Measurements from ENCODE around the gene ARID5B.

The ARID5B gene

GRCh38 chr10:61904733-61905725 lies 3.5 kb downstream of the ARID5B start:
- DNase-seq (ENCODE audit: low spot score) = no peak

- no peak for DNase-seq (ENCODE audit: low spot score)
These were observed 4.5 kb downstream of the ARID5B start for GRCh38 chr10:61905837-61906561.

GRCh38 chr10:61906562-61906901 lies 5.0 kb downstream of the ARID5B start:
- no peak for DNase-seq (ENCODE audit: low spot score)

GRCh38 chr10:61907011-61907410 lies 5.5 kb downstream of the ARID5B start:
- DNase-seq (ENCODE audit: low spot score) = no peak

- DNase-seq (ENCODE audit: low spot score) = no peak
These were observed 6.1 kb downstream of the ARID5B start for GRCh38 chr10:61907587-61907986.

GRCh38 chr10:61910226-61910805 lies 8.8 kb downstream of the ARID5B start:
- DNase-seq (ENCODE audit: low spot score) = no peak

- DNase-seq (ENCODE audit: low spot score) = no peak
These were observed 9.4 kb downstream of the ARID5B start for GRCh38 chr10:61910894-61911293.

- no peak for DNase-seq (ENCODE audit: low spot score)
These were observed 9.9 kb downstream of the ARID5B start for GRCh38 chr10:61911425-61911824.

- no peak for DNase-seq (ENCODE audit: low spot score)
These were observed 11.5 kb downstream of the ARID5B start for GRCh38 chr10:61912981-61913380.

GRCh38 chr10:61918140-61918539 lies 16.6 kb downstream of the ARID5B start:
- no peak for DNase-seq (ENCODE audit: low spot score)

GRCh38 chr10:61918989-61919388 lies 17.5 kb downstream of the ARID5B start:
- DNase-seq (ENCODE audit: low spot score) = no peak

GRCh38 chr10:61919646-61920215 lies 18.2 kb downstream of the ARID5B start:
- no peak for DNase-seq (ENCODE audit: low spot score)

GRCh38 chr10:61921143-61921542 lies 19.6 kb downstream of the ARID5B start:
- no peak for DNase-seq (ENCODE audit: low spot score)

GRCh38 chr10:61923210-61923949 lies 21.9 kb downstream of the ARID5B start:
- no peak for DNase-seq (ENCODE audit: low spot score)

- DNase-seq (ENCODE audit: low spot score) = no peak
These were observed 22.4 kb downstream of the ARID5B start for GRCh38 chr10:61923950-61924274.

- DNase-seq (ENCODE audit: low spot score) = no peak
These were observed 28.1 kb downstream of the ARID5B start for GRCh38 chr10:61929555-61929954.

GRCh38 chr10:61931620-61932332 lies 30.3 kb downstream of the ARID5B start:
- DNase-seq (ENCODE audit: low spot score) = no peak

- DNase-seq (ENCODE audit: low spot score) = no peak
These were observed 32.5 kb downstream of the ARID5B start for GRCh38 chr10:61933859-61934555.

GRCh38 chr10:61935077-61935476 lies 33.6 kb downstream of the ARID5B start:
- peak; percentile 68 for DNase-seq (ENCODE audit: low spot score)

GRCh38 chr10:61936770-61937169 lies 35.3 kb downstream of the ARID5B start:
- DNase-seq (ENCODE audit: low spot score) = no peak
